Liver (tissue), 3 donors: ENCODE measurements around the gene RYR3.

Experiments used
- CTCF ChIP-seq: fragments of 150-350 bp; IDR thresholded peaks from 2 replicates; pipeline ENCODE4 v1.5.1; 2017; ENCODE audit warnings: improper control_type of control experiment, low read depth, low read length; ENCODE audit not compliant: missing input control
- EGR1 ChIP-seq, 2 donors: IDR thresholded peaks; 2 replicates each; pipeline ENCODE4 v1.6.1; 2016 to 2018; ENCODE audit warnings: antibody characterized with exemption in 2 of 2, low read depth in 2 of 2
- FOXA1 ChIP-seq: IDR thresholded peaks from 2 replicates; pipeline ENCODE4 v1.6.1; 2016; ENCODE audit warnings: antibody characterized with exemption
- GABPA ChIP-seq, 2 donors: IDR thresholded peaks in 1 of 2; conservative IDR thresholded peaks in 1 of 2; 2 replicates each; pipeline ENCODE4 v1.6.1; 2016; ENCODE audit warnings: antibody characterized with exemption in 2 of 2, mild to moderate bottlenecking in 1 of 2, moderate library complexity in 1 of 2
- JUND ChIP-seq, 2 donors: IDR thresholded peaks; 2 replicates each; pipeline ENCODE4 v1.6.1; 2016; ENCODE audit warnings: antibody characterized with exemption in 2 of 2
- NR2F2 ChIP-seq: IDR thresholded peaks from 2 replicates; pipeline ENCODE4 v1.6.1; 2016; ENCODE audit warnings: antibody characterized with exemption
- RAD21 ChIP-seq, 2 donors: IDR thresholded peaks; 2 replicates each; pipeline ENCODE4 v1.6.1; 2016; ENCODE audit warnings: antibody characterized with exemption in 2 of 2, mild to moderate bottlenecking in 2 of 2
- SP1 ChIP-seq: IDR thresholded peaks from 2 replicates; pipeline ENCODE4 v1.6.1; 2018; ENCODE audit warnings: antibody characterized with exemption, mild to moderate bottlenecking
- TAF1 ChIP-seq: conservative IDR thresholded peaks from 2 replicates; pipeline ENCODE4 v1.6.1; 2016; ENCODE audit warnings: antibody characterized with exemption, mild to moderate bottlenecking
- YY1 ChIP-seq: IDR thresholded peaks from 2 replicates; pipeline ENCODE4 v1.6.1; 2016; ENCODE audit warnings: antibody characterized with exemption, mild to moderate bottlenecking
- TF ChIP-seq, protein P1 (sequence below): IDR thresholded peaks from 2 replicates; pipeline ENCODE4 v1.6.1; 2016; ENCODE audit warnings: antibody characterized with exemption
- TF ChIP-seq, protein P2 (sequence below): IDR thresholded peaks from 2 replicates; pipeline ENCODE4 v1.6.1; 2016; ENCODE audit warnings: antibody characterized with exemption, mild to moderate bottlenecking
- TF ChIP-seq, protein P3 (sequence below): IDR thresholded peaks from 2 replicates; pipeline ENCODE4 v1.6.1; 2016; ENCODE audit warnings: antibody characterized with exemption
- donor health status: healthy.
- donor health status: healthy.

GRCh38 chr15:33913459-33913858 is 602.7 kb downstream of the RYR3 start:
- TF ChIP-seq CTCF (no peak), JUND (IDR thresholded peaks at IDR 0.05) (no peak), GABPA (IDR thresholded peaks at IDR 0.05 in 1 of 2, conservative IDR thresholded peaks at IDR 0.05 in 1 of 2) (no peak), TAF1 (no peak), RAD21 (IDR thresholded peaks at IDR 0.05) (no peak), EGR1 (IDR thresholded peaks at IDR 0.05; ENCODE audit: low read depth in 2 of 2) (no peak), FOXA1 (no peak), SP1 (no peak), YY1 (no peak), NR2F2 (no peak)
- TF ChIP-seq, protein P1, sequence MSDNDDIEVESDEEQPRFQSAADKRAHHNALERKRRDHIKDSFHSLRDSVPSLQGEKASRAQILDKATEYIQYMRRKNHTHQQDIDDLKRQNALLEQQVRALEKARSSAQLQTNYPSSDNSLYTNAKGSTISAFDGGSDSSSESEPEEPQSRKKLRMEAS: no peak
- TF ChIP-seq, protein P2, sequence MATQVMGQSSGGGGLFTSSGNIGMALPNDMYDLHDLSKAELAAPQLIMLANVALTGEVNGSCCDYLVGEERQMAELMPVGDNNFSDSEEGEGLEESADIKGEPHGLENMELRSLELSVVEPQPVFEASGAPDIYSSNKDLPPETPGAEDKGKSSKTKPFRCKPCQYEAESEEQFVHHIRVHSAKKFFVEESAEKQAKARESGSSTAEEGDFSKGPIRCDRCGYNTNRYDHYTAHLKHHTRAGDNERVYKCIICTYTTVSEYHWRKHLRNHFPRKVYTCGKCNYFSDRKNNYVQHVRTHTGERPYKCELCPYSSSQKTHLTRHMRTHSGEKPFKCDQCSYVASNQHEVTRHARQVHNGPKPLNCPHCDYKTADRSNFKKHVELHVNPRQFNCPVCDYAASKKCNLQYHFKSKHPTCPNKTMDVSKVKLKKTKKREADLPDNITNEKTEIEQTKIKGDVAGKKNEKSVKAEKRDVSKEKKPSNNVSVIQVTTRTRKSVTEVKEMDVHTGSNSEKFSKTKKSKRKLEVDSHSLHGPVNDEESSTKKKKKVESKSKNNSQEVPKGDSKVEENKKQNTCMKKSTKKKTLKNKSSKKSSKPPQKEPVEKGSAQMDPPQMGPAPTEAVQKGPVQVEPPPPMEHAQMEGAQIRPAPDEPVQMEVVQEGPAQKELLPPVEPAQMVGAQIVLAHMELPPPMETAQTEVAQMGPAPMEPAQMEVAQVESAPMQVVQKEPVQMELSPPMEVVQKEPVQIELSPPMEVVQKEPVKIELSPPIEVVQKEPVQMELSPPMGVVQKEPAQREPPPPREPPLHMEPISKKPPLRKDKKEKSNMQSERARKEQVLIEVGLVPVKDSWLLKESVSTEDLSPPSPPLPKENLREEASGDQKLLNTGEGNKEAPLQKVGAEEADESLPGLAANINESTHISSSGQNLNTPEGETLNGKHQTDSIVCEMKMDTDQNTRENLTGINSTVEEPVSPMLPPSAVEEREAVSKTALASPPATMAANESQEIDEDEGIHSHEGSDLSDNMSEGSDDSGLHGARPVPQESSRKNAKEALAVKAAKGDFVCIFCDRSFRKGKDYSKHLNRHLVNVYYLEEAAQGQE: no peak
- TF ChIP-seq, protein P3, sequence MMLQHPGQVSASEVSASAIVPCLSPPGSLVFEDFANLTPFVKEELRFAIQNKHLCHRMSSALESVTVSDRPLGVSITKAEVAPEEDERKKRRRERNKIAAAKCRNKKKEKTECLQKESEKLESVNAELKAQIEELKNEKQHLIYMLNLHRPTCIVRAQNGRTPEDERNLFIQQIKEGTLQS: no peak
